Activated CD8-positive, alpha-beta memory T cell treated with anti-CD3 and anti-CD28 coated beads, Interleukin-2, amount 10 ng/mL, durations not matched to agents 7 days and 5 days (primary cell): Measurements from ENCODE around the gene SIVA1. TPM values are rescaled to one million over a fixed set of nuclear protein-coding genes. Genes with fewer than 3 reads are reported as not detected.
"Not testable (repeated sequence)": the region's sequence is repeated elsewhere in the genome, so short reads cannot be mapped to it uniquely, and the experiment has no call there.

ENCODE experiments used
- ATAC-seq: fragments of 150-1000 bp; cut with Tn5 transposase; one replicate; pipeline ENCODE4 v1.10.0; 2021; ENCODE audit warnings: moderate library complexity
- CTCF ChIA-PET: fragments of 350-600 bp; sonication (Branson Sonifier 250); formaldehyde crosslinking; loops from one replicate; lab custom pipeline; 2021; ENCODE audit warnings: antibody characterized with exemption; lab: Charles Lee
- DNase-seq: peaks from one replicate; pipeline ENCODE4 v3.0.0-alpha.2; 2020
- H3K27ac Mint-ChIP-seq: one replicate; pipeline ENCODE4 v1.8.0; 2021; ENCODE audit warnings: mild to moderate bottlenecking, mixed read lengths
- H3K27me3 Mint-ChIP-seq: one replicate; pipeline ENCODE4 v1.8.0; 2021; ENCODE audit warnings: mixed read lengths
- H3K36me3 Mint-ChIP-seq: one replicate; pipeline ENCODE4 v1.8.0; 2021; ENCODE audit warnings: mild to moderate bottlenecking, mixed read lengths
- H3K4me1 Mint-ChIP-seq: one replicate; pipeline ENCODE4 v1.8.0; 2021; ENCODE audit warnings: mixed read lengths
- H3K4me3 Mint-ChIP-seq: one replicate; pipeline ENCODE4 v1.8.0; 2021; ENCODE audit warnings: mild to moderate bottlenecking, moderate library complexity, mixed read lengths
- H3K9me3 Mint-ChIP-seq: one replicate; pipeline ENCODE4 v1.8.0; 2022; ENCODE audit warnings: low read depth, mixed read lengths
- total RNA-seq, 2 experiments: library from RNA; stranded (reverse); gene quantifications; one replicate each; pipeline ENCODE4 v1.2.3, GENCODE V29; 2021

SIVA1 gene
- total RNA-seq, 2 experiments from 2014 or later: 127 to 140 TPM

GRCh38 chr14:104743461-104744380, 9.2 kb upstream of the SIVA1 start:
- no peak overlapping the region for H3K27ac Mint-ChIP-seq
- H3K9me3 Mint-ChIP-seq: no peaks in the 10 kb centered on the region
- peaks cover 25% of the 10 kb centered on the region for H3K4me1 Mint-ChIP-seq
- ATAC-seq: no peak
- CTCF ChIA-PET: interaction anchor here (1.2 to 1.6 kb wide), 2 partner anchors 9 to 25 kb away, joined by 3 read pairs; partner anchors contain the start of gene SIVA1
- H3K36me3 Mint-ChIP-seq: no peaks in the 10 kb centered on the region
- DNase-seq: no peak
- H3K27me3 Mint-ChIP-seq: no peaks in the 10 kb centered on the region
- no peak overlapping the region for H3K4me3 Mint-ChIP-seq

GRCh38 chr14:104744484-104744883, 8.5 kb upstream of the SIVA1 start:
- H3K27me3 Mint-ChIP-seq: no peaks in the 10 kb centered on the region
- H3K4me3 Mint-ChIP-seq: no peak overlapping the region
- peaks cover 25% of the 10 kb centered on the region for H3K4me1 Mint-ChIP-seq
- CTCF ChIA-PET: interaction anchor here (0.9 to 2.9 kb wide), 4 partner anchors 20 to 26 kb away, joined by 3 to 13 read pairs (median 4); partner anchors contain the start of gene ADSS1
- ATAC-seq (no peak), DNase-seq (no peak)
- no peak overlapping the region for H3K27ac Mint-ChIP-seq
- no peaks in the 10 kb centered on the region for H3K36me3 Mint-ChIP-seq
- H3K9me3 Mint-ChIP-seq: no peaks in the 10 kb centered on the region

- no peak overlapping the region for H3K4me3 Mint-ChIP-seq
- H3K9me3 Mint-ChIP-seq: no peaks in the 10 kb centered on the region
- H3K4me1 Mint-ChIP-seq: peaks cover 28% of the 10 kb centered on the region
- DNase-seq (no peak), ATAC-seq (no peak)
- H3K27me3 Mint-ChIP-seq: no peaks in the 10 kb centered on the region
- H3K36me3 Mint-ChIP-seq: no peaks in the 10 kb centered on the region
- no peak overlapping the region for H3K27ac Mint-ChIP-seq
- CTCF ChIA-PET: interaction anchor here (0.9 to 2.9 kb wide), 4 partner anchors 23 to 36 kb away, joined by 3 to 13 read pairs (median 4); partner anchors contain the start of gene ADSS1
Measured at GRCh38 chr14:104745431-104745830, 7.5 kb upstream of the SIVA1 start.

- no peak overlapping the region for H3K4me3 Mint-ChIP-seq
- no peaks in the 10 kb centered on the region for H3K27me3 Mint-ChIP-seq
- H3K27ac Mint-ChIP-seq: peak overlapping the region; percentile 68
- H3K9me3 Mint-ChIP-seq: no peaks in the 10 kb centered on the region
- DNase-seq (peak; percentile 80), ATAC-seq (peak; percentile 83)
- H3K4me1 Mint-ChIP-seq: peaks cover 28% of the 10 kb centered on the region
- H3K36me3 Mint-ChIP-seq: no peaks in the 10 kb centered on the region
- CTCF ChIA-PET: interaction anchor here (1.4 to 2.9 kb wide), 2 partner anchors 23 to 24 kb away, joined by 3 to 13 read pairs; partner anchors contain the start of gene ADSS1
Measured at GRCh38 chr14:104746071-104746545, 6.8 kb upstream of the SIVA1 start.

- H3K27me3 Mint-ChIP-seq: no peaks in the 10 kb centered on the region
- DNase-seq: no peak
- no peak overlapping the region for H3K27ac Mint-ChIP-seq
- no peak for ATAC-seq
- no peak overlapping the region for H3K4me3 Mint-ChIP-seq
- no peaks in the 10 kb centered on the region for H3K9me3 Mint-ChIP-seq
- peaks cover 28% of the 10 kb centered on the region for H3K4me1 Mint-ChIP-seq
- CTCF ChIA-PET: interaction anchor here (2.9 kb wide), 1 partner anchor 24 kb away, joined by 13 read pairs; the partner anchor contains the start of gene ADSS1
- H3K36me3 Mint-ChIP-seq: no peaks in the 10 kb centered on the region
Measured at GRCh38 chr14:104746934-104747481, 5.9 kb upstream of the SIVA1 start.

GRCh38 chr14:104747876-104748275, 5.1 kb upstream of the SIVA1 start:
- Mint-ChIP-seq H3K27ac (no peak overlapping the region), H3K4me1 (peaks cover 28% of the 10 kb centered on the region), H3K27me3 (no peaks in the 10 kb centered on the region), H3K36me3 (no peaks in the 10 kb centered on the region), H3K9me3 (no peaks in the 10 kb centered on the region), H3K4me3 (no peak overlapping the region)
- CTCF ChIA-PET: interaction anchor here (1.0 kb wide), 1 partner anchor 21 kb away, joined by 3 read pairs; no protein-coding TSS in a partner anchor
- ATAC-seq: no peak
- no peak for DNase-seq

- no peak overlapping the region for H3K4me3 Mint-ChIP-seq
- no peaks in the 10 kb centered on the region for H3K27me3 Mint-ChIP-seq
- CTCF ChIA-PET: no interaction called here
- DNase-seq: no peak
- H3K36me3 Mint-ChIP-seq: no peaks in the 10 kb centered on the region
- peaks cover 35% of the 10 kb centered on the region for H3K4me1 Mint-ChIP-seq
- ATAC-seq: no peak
- H3K27ac Mint-ChIP-seq: no peak overlapping the region
- H3K9me3 Mint-ChIP-seq: no peaks in the 10 kb centered on the region
Measured at GRCh38 chr14:104749111-104749649, 3.8 kb upstream of the SIVA1 start.

- Mint-ChIP-seq H3K4me1 (peaks cover 36% of the 10 kb centered on the region), H3K4me3 (no peak overlapping the region), H3K27ac (no peak overlapping the region), H3K36me3 (peaks cover 2% of the 10 kb centered on the region), H3K27me3 (no peaks in the 10 kb centered on the region), H3K9me3 (no peaks in the 10 kb centered on the region)
- ATAC-seq: no peak
- CTCF ChIA-PET: interaction anchor here (1.2 kb wide), 1 partner anchor 18 kb away, joined by 3 read pairs; no protein-coding TSS in a partner anchor
- DNase-seq: no peak
Measured at GRCh38 chr14:104750056-104750752, 2.7 kb upstream of the SIVA1 start.

GRCh38 chr14:104750753-104751057, 2.2 kb upstream of the SIVA1 start:
- not testable (repeated sequence) for H3K9me3 Mint-ChIP-seq, H3K27ac Mint-ChIP-seq, H3K27me3 Mint-ChIP-seq, H3K36me3 Mint-ChIP-seq, ATAC-seq, DNase-seq
- Mint-ChIP-seq H3K4me1 (peaks cover 36% of the 10 kb centered on the region), H3K4me3 (peak overlapping the region; percentile 47)
- CTCF ChIA-PET: interaction anchor here (1.0 to 1.2 kb wide), 2 partner anchors 18 to 75 kb away, joined by 3 read pairs; no protein-coding TSS in a partner anchor

- Mint-ChIP-seq H3K36me3 (peaks cover 13% of the 10 kb centered on the region), H3K27me3 (no peaks in the 10 kb centered on the region), H3K27ac (peak overlapping the region; percentile 89), H3K9me3 (no peaks in the 10 kb centered on the region), H3K4me3 (peak overlapping the region; percentile 87), H3K4me1 (peaks cover 36% of the 10 kb centered on the region)
- DNase-seq (peak; percentile 50), ATAC-seq (no peak)
- CTCF ChIA-PET: interaction anchor here (0.5 to 8.9 kb wide), 21 partner anchors 12 to 729 kb away, joined by 3 to 76 read pairs (median 3); partner anchors contain the start of genes ADSS1 and ZBTB42
Measured at GRCh38 chr14:104751539-104752422, 1.2 kb upstream of the SIVA1 start.

GRCh38 chr14:104752423-104752734, 568 bp upstream of the SIVA1 start:
- ATAC-seq: peak; percentile 4
- Mint-ChIP-seq H3K9me3 (no peaks in the 10 kb centered on the region), H3K4me3 (peak overlapping the region; percentile 87), H3K27ac (peak overlapping the region; percentile 89), H3K27me3 (no peaks in the 10 kb centered on the region), H3K4me1 (peaks cover 41% of the 10 kb centered on the region), H3K36me3 (peaks cover 13% of the 10 kb centered on the region)
- CTCF ChIA-PET: interaction anchor here (0.5 to 8.9 kb wide), 21 partner anchors 9 to 832 kb away, joined by 3 to 76 read pairs (median 3); partner anchors contain the start of genes ADSS1 and ZBTB42
- DNase-seq: no peak
